HG03066 (cell line): Measurements from ENCODE around the gene SSR2.
"Not testable (repeated sequence)": the region's sequence is repeated elsewhere in the genome, so short reads cannot be mapped to it uniquely, and the experiment has no call there.

Experiments used
- ATAC-seq: cut with Tn5 transposase; IDR thresholded peaks from one replicate; pipeline ENCODE4 v1.9.1; 2021; ENCODE audit warnings: low read depth; ENCODE audit not compliant: unreplicated experiment

SSR2 gene

DNA sequence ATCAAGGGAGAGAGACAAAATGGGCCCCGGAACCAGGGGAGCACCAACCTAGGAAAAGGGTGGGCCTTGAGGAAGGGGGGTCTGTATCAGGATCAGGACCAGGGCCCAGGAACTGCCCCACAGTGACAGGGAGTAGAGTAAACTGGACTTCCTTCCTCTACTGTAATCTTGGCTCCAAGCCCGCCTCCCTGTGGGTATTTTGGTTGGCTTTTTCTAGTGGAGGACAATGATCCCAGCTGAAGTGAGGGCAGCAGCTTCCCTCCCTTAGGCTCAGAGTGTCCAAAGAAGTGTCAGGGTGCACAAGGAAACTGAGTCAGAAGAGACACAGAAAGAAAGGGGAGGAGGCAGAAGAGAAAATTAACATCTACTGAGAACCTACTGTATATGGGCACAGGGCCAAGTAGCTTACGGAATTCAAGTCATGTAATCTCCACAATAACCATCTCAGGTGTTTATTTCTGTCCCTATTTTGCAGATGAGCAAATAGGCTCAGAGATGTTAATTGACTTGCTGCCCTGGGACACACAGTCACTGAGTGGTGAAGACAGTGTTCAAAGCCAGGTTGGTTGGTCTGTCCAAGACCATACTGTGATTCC lies 28.0 kb upstream of the SSR2 start:
- no peak for ATAC-seq

DNA sequence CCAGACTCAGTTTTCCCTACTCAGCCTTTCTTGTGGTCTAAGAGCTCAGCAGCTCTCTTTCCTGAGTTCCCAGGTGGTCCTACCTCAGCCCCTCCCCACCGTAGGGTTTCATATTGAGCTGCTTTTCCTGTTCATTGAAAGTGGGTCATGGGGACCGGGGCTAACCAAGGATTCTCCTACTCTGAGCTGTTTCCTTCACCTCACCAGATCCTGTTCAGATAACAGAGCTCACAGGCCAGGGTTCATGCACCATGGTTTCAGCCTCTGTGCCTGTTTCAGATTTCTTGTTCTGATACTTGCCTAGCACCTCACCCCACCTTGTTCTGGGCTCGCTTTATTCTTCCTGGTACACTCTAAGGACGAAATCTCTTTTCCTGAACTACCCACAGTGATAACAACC lies 24.3 kb upstream of the SSR2 start:
- ATAC-seq = no peak

DNA sequence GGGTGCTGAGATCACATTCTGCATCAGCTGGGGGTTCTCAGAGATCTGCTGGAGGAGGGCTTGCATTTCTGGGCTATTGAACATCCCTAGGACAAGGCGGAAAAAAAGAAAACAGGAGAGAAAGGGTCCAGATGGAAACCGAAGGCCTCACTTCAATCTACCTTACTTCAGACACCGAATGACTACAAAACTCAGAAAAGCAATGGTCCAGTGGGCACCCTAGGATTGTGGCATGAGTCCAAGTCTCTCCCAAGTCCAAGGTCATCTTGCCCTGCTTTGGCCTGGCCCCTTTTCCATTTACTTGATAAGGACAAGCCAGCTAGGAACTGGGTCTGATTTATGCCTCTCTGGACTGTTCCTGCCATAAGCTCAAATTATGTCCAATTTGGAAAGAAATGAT lies 22.1 kb upstream of the SSR2 start:
- no peak for ATAC-seq

DNA sequence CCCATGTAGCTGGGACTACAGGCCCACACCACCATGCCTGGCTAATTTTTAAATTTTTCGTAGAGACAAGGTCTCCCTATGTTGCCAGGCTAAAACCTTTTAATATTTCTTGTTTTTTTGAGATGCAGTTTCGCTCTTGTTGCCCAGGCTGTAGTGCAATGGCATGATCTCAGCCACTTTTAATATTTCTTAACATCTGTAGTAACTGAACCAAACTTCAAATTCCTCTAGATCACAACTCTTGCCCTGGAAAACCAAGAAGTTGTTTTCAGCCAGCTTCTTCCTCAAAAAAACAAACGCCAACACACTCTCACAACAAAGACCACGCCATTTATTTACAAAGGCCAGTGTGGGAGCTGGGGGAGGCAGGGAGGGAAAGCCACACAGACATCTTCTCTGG lies 14.2 kb upstream of the SSR2 start:
- ATAC-seq = not testable (repeated sequence)

DNA sequence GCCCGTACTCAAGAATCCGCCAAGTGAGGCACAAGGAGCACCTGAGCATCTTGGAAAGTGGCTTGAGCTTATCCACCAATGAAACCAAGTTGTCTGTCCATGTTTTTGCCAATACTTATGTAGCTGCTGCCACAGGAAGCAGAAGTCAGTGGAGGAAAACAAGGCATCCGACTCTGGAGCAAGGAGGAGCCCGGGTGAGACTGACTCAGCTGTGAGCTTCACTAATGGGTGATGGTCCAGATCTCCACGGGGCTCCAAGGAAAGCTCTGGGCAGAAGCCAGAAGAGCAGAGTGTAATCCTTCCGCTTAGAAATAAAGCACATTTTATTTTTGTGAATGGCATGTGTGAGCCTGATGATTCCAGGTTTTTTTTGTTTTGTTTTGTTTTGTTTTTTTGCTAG lies 12.3 kb upstream of the SSR2 start:
- no peak for ATAC-seq

DNA sequence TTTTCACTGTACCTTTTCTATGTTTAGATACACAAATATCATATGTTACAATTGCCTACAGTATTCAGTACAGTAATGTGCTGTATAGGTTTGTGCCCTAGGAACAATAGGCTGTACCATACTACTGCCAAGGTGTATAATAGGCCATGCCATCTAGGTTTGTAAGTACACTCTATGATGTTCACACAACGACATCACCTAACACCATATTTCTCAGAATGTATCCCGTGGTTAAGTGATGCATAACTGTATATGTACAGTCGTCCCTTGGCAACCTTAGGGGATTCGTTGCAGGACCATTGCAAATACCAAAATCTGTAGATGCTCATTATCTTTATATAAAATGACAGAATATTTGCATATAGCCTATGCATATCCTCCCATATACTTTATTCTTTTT lies 5.8 kb upstream of the SSR2 start:
- ATAC-seq = no peak

DNA sequence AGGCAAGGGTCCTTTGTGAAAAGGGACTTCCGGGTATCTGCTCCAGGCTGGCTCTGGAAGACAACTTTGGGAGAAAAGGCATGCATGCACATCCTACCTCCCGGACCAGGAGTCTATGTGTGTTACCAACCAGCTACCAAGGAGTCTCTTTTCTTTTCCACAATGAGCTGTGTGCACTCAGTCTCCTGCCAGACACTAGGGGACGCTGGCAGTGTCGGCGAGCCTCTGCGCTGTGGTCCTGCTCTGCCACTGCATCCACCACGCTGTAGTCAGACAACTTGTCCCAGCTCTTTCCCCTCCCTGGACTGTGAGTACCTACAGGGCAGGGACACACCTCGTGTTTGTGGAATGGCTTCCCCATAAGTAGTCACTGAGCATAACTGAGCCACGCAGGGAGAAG lies 5.1 kb upstream of the SSR2 start:
- ATAC-seq = no peak

DNA sequence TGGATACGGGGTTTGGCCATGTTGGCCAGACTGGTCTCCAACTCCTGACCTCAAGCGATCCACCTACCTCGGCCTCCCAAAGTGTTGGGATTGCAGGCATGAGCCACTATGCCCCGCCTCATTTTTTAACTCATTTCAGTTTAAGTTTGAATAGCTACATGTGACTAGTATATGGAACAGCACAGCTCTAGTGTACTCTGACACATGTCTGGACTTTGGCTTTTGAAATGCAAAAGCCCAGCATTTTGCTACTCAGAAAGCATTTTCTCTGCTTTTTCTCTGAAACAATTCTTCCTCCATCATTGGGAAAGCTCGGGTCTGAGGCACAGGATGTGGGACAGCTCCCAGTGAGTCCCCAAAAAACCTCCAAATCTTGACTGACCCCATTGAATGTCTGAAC lies 4.0 kb upstream of the SSR2 start:
- no peak for ATAC-seq

DNA sequence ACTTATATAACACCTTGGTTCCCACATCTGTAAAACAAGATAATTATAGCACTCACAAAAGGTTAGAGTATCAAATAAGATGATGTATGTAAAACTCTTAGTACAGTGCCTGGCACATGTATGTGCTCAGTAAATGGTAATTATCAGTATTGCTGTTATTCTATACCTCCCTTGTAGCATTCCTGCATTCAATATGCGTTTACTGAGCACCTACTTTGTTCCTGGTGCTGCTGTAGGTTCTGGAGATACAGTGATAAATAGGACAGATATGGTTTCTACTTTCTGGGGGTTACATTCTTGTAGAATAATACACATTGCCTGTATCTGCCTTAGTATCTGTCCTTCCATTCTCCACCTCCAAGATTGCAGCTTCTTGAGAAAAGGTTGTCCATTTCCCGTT lies 1.2 kb upstream of the SSR2 start:
- ATAC-seq = no peak

DNA sequence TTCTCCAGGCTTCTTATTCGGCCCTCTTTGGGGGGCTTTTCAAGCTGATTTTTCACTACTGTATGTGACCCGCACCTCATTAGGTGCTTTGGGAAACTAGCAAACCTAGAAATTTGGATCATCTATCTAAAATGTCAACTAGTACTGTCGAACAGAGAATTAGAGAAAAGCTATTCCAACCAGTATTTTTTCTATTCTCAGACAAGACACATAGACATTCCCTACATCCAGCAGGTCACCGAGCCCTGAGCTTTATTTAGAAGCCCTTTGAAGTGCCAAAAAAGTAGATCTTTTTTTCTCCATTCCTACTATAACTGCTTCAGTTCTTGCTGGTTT lies 310 bp upstream of the SSR2 start:
- no peak for ATAC-seq

DNA sequence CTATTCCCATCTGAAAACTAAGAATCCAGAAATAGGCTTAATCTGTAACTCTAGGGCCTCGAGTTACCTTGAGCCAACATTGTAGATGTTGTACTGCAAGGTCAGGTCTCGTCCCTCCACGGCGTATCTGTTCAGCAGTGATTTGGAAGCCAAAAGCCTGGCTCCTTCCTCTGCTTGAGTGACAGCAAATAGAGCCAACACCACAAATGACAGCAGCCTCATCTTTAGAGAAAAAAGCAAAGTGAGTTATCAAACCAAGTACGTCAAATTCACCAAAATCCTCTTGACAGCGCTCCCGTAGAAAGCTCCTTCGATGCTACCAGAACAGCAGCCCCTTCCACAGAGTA lies 832 bp downstream of the SSR2 start:
- no peak for ATAC-seq

DNA sequence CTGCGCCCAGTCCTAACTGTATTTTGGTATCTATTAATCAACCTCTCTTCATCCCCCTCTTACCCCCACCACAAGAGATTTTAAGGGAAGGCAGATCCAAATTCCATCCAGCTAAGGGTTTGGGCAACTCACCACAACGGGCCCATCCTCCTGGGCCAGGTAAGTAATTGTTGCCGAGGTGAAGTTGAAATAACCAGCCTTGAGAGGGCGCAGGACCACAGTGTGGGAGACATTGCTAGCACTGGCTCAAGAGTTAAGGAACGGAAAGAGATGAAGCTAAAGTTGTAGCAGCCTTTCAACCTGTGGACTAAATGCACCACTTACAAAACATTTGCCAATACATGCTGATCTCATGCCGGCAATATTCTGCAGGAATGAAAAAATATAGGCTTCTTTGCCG lies 5.9 kb downstream of the SSR2 start:
- ATAC-seq = no peak

DNA sequence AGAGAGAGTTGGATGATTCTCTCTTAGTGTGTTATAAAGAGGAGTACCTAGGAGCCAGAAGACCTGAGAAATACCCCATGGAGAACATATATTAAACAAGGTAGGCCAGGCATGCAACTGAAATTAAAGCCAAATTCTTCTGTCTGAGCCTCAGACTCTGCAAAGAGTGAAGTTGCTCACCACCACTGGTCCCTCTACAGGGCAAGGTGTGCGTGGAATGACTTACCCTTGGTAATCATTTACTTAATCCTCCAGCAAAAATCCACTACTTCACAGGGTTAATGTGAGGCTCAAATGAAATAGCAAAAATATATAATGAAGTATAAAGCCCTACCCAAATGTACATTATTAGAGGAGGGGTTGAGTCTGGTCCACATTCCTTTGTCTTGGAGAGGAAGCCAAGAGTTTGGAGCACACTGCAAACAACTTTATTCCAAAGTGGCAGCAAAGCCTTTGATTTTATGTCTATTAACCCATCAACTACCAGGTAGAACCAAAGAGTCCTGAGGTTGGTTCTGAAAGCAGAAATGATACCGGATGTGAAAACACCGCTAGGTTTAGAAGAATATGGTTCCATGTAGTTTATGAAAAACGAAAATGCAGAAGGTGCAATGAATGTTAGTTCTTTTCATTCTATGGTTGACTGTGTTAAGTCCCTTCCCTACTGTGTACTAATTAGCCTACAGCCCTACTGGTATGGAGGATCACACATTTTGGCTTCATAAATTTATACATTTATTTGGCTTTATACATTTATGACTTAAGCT lies 8.5 kb downstream of the SSR2 start:
- ATAC-seq = peak; percentile 81

DNA sequence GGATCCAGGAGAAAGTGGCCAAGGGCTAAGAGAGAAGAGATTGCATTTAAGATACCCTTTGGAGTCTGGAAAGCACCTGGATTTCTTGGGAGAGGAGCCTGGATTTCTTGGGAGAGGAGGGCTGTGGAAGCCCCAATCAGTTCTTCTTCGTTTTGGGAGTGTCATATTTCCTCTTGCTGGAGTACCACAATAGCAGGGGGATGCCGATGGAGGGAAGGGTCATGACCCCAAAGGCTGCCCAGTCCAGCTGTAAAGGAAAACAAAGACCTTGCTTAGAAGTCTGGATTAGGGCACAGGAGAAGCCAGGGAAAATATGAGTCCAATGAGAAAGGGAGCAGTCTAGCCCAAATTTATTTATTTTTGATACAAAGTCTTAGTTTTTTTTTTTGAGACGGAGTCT lies 11.3 kb downstream of the SSR2 start:
- ATAC-seq = no peak

DNA sequence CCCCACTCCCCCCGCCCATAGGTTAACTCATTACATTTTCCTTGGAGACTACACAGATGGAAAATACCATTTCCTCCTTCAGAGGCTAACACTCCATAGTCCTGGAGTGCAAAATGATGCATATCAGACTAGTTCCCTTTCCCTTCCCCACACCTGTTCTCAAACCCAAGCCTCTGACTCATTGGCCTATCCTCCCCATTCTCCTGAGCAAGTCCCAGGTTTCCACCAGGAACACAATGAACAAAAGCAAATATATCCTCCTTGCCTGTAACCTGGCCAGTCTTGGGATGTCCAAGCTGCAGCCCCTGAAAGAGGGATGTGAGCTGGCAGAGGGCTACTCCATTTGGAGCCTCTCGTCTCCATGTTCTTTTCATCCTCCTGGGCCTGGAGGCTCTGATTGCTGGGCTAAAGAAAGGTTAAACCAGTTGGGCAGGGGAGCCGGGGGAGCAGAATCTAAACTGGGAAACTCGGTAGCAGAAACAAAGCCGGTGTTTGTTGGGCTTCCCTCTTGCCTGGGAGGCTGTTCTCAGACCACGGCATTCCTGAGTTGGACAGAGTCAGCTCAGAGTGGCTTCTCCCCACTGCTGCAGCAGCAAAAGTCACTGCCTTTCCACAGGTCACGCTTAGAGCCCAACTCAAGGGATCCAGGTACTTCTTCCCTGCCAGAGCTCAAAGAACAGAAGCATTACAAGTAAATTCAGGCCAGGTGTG lies 13.9 kb downstream of the SSR2 start:
- ATAC-seq = no peak

DNA sequence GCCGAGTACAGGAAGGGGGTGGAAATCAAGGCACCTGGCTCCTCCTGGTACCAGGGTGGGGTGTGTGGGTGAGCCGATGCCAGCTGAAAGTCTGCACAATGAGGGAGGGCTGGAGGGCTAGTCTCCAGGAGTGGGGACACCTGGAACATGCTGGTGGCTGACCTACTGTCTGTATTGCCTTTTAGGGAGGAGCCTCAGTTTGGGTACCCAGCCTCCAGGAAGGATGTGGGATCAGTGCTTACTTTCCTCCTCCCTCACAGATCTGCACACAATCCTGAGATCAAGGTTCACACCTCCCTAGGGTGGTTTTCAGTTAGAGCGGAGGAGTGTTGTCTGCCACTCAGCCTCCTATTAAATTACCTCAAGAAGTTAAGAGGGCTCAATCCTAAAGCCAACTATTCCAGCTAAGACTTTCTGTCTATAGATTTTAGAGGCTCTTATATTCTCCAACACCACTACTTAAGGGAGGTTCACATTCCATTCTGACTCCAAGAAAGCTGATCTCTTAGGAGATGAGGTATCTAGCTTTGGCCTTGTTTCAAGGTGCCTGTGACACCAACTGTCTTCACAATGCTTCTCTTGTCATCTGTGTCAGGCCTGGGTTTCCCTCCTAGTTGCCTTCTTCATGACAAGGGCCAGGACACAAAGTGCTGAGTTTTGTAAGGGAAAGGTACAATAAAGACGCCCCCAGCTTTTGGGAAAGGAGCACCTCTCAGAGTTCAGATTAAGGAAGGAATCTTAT lies 15.7 kb downstream of the SSR2 start:
- ATAC-seq = no peak

DNA sequence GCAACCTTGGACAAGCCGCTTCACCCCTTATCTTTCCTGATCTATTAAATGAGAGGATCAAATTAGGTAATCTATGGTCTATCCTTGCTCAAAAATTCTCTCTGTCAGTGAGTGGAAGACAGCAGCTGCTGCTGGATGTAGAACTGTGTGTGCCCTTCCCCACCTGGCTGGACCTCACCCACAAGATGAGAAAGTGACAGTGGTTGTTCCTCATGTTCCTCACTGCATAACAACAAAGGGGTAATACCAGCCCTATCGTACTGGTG lies 16.9 kb downstream of the SSR2 start:
- no peak for ATAC-seq

DNA sequence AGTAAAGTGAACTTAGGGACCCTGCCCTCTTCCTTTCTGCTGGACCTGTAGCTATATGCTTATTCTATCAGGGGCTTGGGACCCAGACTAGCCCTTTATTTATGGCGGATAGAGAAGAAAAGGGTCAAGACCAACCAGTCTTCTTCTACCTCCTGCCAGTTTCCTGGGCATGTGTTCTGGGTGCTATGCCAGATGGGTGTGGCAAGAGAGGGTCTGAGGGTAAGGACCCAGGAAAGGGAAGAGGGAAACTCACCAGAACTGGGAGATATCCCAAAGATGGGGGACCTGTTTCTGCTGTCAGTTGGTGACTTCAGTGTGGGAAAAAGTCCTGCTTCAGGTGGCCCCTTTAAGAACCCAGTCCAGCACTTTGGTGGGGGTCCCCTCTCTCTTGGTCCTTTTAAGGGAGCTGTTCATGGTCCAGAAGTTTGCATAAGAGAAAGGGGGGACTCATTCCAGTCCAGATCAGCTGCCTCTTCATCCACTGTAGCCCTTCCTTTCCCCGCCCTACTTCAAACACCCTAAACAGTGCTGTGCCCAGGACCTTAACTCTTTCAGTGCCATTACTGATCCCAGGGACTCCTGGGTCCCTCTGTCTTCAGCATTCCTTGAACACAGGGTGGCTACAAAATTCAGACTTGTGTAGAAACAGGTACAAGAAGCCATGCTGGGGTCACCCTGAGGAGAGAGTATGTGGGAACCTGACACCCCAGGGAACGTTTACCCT lies 18.4 kb downstream of the SSR2 start:
- ATAC-seq = no peak

DNA sequence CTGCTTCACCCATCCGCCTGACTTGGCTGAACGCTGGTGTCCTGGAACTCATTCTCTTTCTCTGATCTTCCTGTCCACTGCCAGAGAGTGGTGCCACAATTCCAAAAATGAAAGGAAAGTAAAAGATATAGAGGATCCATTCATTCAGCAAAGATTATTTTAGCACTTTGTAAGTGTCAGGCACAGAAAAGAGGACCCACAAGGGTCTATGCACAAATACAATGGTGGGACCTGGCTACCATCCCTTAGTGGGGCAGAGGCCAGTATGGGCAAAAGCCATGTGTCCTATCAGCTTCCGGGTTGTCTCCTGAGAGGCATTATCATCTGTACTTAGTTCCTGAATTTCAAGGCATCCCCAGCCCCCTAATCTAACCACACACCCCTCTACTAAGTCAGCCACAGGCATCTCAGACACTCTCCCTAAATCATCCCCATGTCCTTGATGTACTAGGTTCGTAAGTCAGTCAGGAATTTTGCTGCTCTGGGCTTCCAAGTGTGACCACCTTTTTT lies 19.0 kb downstream of the SSR2 start:
- ATAC-seq = no peak

DNA sequence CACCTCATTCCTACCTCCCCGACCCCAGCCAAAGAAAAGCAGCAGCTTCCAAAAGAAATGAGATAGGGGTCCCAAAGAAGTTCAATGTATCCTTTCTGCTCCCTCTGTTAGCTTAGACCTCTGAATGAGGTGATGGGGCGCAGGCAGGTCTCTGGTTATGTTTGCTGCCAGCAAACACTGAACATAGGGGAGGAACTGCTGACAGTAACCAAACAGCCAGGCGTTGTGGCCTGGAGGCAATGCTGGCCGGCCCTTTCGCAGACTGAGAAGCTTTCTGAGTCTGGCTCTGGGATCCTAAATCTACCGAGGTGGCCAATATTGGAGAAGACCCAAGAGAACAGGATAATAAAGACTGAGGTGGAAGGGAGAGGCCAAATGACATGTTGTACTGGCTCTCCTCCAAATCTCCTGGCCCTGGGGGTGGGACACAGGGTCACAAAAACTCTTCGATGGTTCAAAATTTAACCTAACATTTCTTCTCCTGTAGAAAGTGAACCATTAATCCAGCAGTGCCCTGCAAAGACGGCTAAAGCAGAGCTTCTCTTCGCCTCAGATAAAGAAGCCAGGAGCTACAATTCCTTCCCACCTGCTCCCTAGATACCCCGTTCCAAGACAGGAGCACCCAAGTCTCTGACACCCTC lies 19.6 kb downstream of the SSR2 start:
- ATAC-seq = no peak

DNA sequence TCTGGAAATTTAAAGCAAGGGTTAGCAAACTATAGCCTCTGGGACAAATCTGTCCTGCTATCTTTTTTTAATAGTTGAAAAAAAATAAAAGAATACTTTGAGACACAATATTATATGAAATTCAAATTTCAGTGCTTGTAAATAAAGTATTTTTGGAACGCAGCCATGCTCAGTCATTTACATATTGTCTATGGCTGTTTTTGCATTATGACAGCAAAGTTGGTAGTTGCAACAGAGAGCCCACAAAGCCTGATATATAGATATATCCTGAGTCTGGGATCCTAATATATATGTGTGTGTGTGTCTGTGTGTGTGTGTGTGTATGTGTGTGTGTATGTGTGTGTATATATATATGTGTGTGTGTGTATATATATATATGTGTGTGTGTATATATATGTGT lies 20.8 kb downstream of the SSR2 start:
- no peak for ATAC-seq
